Endothelial cell of umbilical vein (primary cell): ENCODE measurements around the gene NT5C1B. TPM values are rescaled to one million over a fixed set of nuclear protein-coding genes. Genes with fewer than 3 reads are reported as not detected.

Experiments
- BruUV-seq: library from RNA; stranded (reverse); fragments of 400-500 nt; replicated peaks from 2 replicates; lab custom pipeline; 2021; lab: Mats Ljungman, UMichigan
- CTCF ChIA-PET: fragments of 300-600, 350-600 bp; sonication (Branson Sonifier 250); formaldehyde crosslinking; loops from one replicate; lab custom pipeline; 2021; ENCODE audit warnings: antibody characterized with exemption, inconsistent platforms; lab: Charles Lee
- POLR2A ChIA-PET: fragments of 300-600, 350-600 bp; sonication (Branson Sonifier 250); formaldehyde crosslinking; loops from one replicate; lab custom pipeline; 2021; ENCODE audit warnings: antibody characterized with exemption, inconsistent platforms; lab: Charles Lee
- DNase-seq: peaks from one replicate; pipeline ENCODE4 v3.0.0-alpha.2; 2011; ENCODE audit warnings: low read depth, low spot score
- FAIRE-seq: peaks from 2 replicates; lab custom pipeline; 2011; peaks lifted over from hg19 to GRCh38; lab: Jason Lieb, UNC
- H2AFZ ChIP-seq: 2 replicates; pipeline ENCODE4 v1.6.0; 2012; ENCODE audit warnings: low read depth, low read length, control low read depth, inconsistent platforms
- H3K27ac ChIP-seq: 2 replicates; pipeline ENCODE4 v1.5.1; 2011; ENCODE audit warnings: low read depth, mild to moderate bottlenecking, control low read depth, low read length, moderate library complexity; ENCODE audit not compliant: insufficient read depth
- H3K27me3 ChIP-seq, 2 experiments: 2 replicates each; pipeline versions ENCODE4 v1.6.0 to v1.6.1; 2011; ENCODE audit warnings: low read length in 2 of 2, mixed read lengths in 1 of 2; ENCODE audit not compliant: control insufficient read depth in 2 of 2, insufficient read depth in 2 of 2
- H3K36me3 ChIP-seq, 2 experiments: 2 replicates in 1 of 2; 3 replicates in 1 of 2; pipeline ENCODE4 v1.5.1; 2011; ENCODE audit warnings: low read length in 2 of 2, mild to moderate bottlenecking in 1 of 2, moderate library complexity in 1 of 2; ENCODE audit not compliant: control insufficient read depth in 2 of 2, insufficient read depth in 2 of 2; ENCODE audit errors: extremely low read depth in 1 of 2
- H3K4me1 ChIP-seq: 3 replicates; pipeline ENCODE4 v1.5.1; 2011; ENCODE audit warnings: mild to moderate bottlenecking, low read length; ENCODE audit not compliant: control insufficient read depth, insufficient read depth; ENCODE audit errors: extremely low read depth
- H3K4me2 ChIP-seq: 2 replicates; pipeline ENCODE4 v1.6.1; 2011; ENCODE audit warnings: low read length, control low read depth, mixed read lengths; ENCODE audit not compliant: insufficient read depth
- H3K4me3 ChIP-seq, 3 experiments: fragments of 200-600 bp in 1 of 3; sonication (generic), shearing (Covaris generic) in 1 of 3; replicated peaks in 1 of 3; 2 replicates each; pipeline ENCODE4 v1.5.1; 2011 to 2016; ENCODE audit warnings: control low read depth in 3 of 3, low read length in 3 of 3, mild to moderate bottlenecking in 2 of 3, inconsistent platforms in 1 of 3, low read depth in 1 of 3, moderate library complexity in 1 of 3; ENCODE audit not compliant: insufficient read depth in 1 of 3
- H3K79me2 ChIP-seq: 2 replicates; pipeline ENCODE4 v1.6.0; 2012; ENCODE audit warnings: low read length, inconsistent platforms; ENCODE audit not compliant: control insufficient read depth, insufficient read depth
- H3K9ac ChIP-seq: replicated peaks from 2 replicates; pipeline ENCODE3; 2011; ENCODE audit warnings: low read length, control low read depth; ENCODE audit not compliant: insufficient read depth; ENCODE audit errors: extremely low read depth
- H3K9me1 ChIP-seq: replicated peaks from 3 replicates; pipeline ENCODE4 v1.6.0; 2011; ENCODE audit warnings: mild to moderate bottlenecking, low read length; ENCODE audit not compliant: control insufficient read depth, insufficient read depth; ENCODE audit errors: extremely low read depth
- H3K9me3 ChIP-seq: replicated peaks from 2 replicates; pipeline ENCODE4 v1.5.1; 2012; ENCODE audit warnings: low read length, inconsistent platforms; ENCODE audit not compliant: control insufficient read depth, insufficient read depth
- H4K20me1 ChIP-seq: replicated peaks from 2 replicates; pipeline ENCODE3; 2011; ENCODE audit warnings: mild to moderate bottlenecking, low read length; ENCODE audit not compliant: control insufficient read depth, insufficient read depth; ENCODE audit errors: extremely low read depth
- CTCF ChIP-seq, 2 donors: IDR thresholded peaks; 1 replicate in 1 of 2; 2 replicates in 1 of 2; pipeline ENCODE4 v1.5.1; 2011; ENCODE audit warnings: low read length in 2 of 2, mild to moderate bottlenecking in 2 of 2, moderate library complexity in 2 of 2, control low read depth in 1 of 2, inconsistent platforms in 1 of 2, low read depth in 1 of 2; ENCODE audit not compliant: insufficient read depth in 1 of 2; ENCODE audit errors: extremely low read depth in 1 of 2
- EZH2 ChIP-seq: IDR thresholded peaks from 2 replicates; pipeline ENCODE4 v1.6.1; 2012; ENCODE audit warnings: borderline replicate concordance, low read depth, mild to moderate bottlenecking, moderate library complexity, low read length, inconsistent platforms; ENCODE audit not compliant: severe bottlenecking
- GATA2 ChIP-seq: IDR thresholded peaks from 2 replicates; pipeline ENCODE4 v1.7.0; 2011; ENCODE audit warnings: low read depth, mild to moderate bottlenecking, moderate library complexity, mixed read lengths, low read length; ENCODE audit not compliant: insufficient read length, insufficient read depth
- JUN ChIP-seq: IDR thresholded peaks from 2 replicates; pipeline ENCODE4 v1.6.1; 2011; ENCODE audit warnings: borderline replicate concordance, low read depth; ENCODE audit not compliant: insufficient read length, insufficient read depth
- MAX ChIP-seq: IDR thresholded peaks from 2 replicates; pipeline ENCODE4 v1.6.1; 2011; ENCODE audit not compliant: insufficient read depth, insufficient read length
- MYC ChIP-seq: IDR thresholded peaks from one replicate; pipeline ENCODE4 v1.6.1; 2011; ENCODE audit warnings: mild to moderate bottlenecking, low read depth, low read length
- POLR2A ChIP-seq: IDR thresholded peaks from 2 replicates; pipeline ENCODE4 v1.6.1; 2012; ENCODE audit warnings: low read depth, mild to moderate bottlenecking, control low read depth, low read length
- POLR2AphosphoS5 ChIP-seq: IDR thresholded peaks from 2 replicates; pipeline ENCODE4 v1.6.1; 2012; ENCODE audit warnings: low read depth, mild to moderate bottlenecking, control low read depth, low read length, moderate library complexity; ENCODE audit not compliant: insufficient read depth
- dilution Hi-C: fragments of 300-500 bp; cut with MboI; formaldehyde crosslinking; loops from one replicate; pipeline ENCODE4 v1.15.0; 2019; ENCODE audit warnings: low sequenced_read_pairs; ENCODE audit not compliant: extremely low pct_ligation_motif_present
- intact Hi-C: fragments of 100-400 bp; cut with micrococcal nuclease; formaldehyde crosslinking; loops from one replicate; pipeline ENCODE4 v1.10.0; 2022
- polyA plus RNA-seq, 4 experiments: library from polyadenylated mRNA; depleted of rRNA in 3 of 4; stranded (reverse) in 3 of 4; unstranded in 1 of 4; fragments of >200 nt; gene quantifications; 2 replicates each; pipeline versions ENCODE4 v1.2.1 to v1.2.3, GENCODE V29; 2011 to 2012; ENCODE audit warnings: missing spikeins in 1 of 4
- total RNA-seq: library from RNA; stranded (reverse); gene quantifications from 2 replicates; pipeline ENCODE4 v1.2.3, GENCODE V29; 2021

NT5C1B gene
- total and polyA plus RNA-seq, 2 donors (not counting 3 experiments of a cell fraction or from before 2014, with no cell fraction given): not detected

GRCh38 chr2:18630941-18631340, 41.6 kb upstream of the NT5C1B start:
- Histone ChIP-seq H3K9me1 (no peaks in the 10 kb centered on the region), H3K27ac (no peak overlapping the region), H3K4me1 (peaks cover 4% of the 10 kb centered on the region), H3K79me2 (no peaks in the 10 kb centered on the region), H3K4me3 (no peak overlapping the region), H3K9ac (no peak overlapping the region), H3K36me3 (no peaks in the 10 kb centered on the region), H3K9me3 (no peaks in the 10 kb centered on the region), H2AFZ (no peak overlapping the region), H4K20me1 (no peaks in the 10 kb centered on the region), H3K27me3 (no peaks in the 10 kb centered on the region), H3K4me2 (no peak overlapping the region)
- no peak for TF ChIP-seq GATA2
- TF ChIP-seq MYC: no peak
- TF ChIP-seq POLR2AphosphoS5: no peak
- no peak for TF ChIP-seq POLR2A
- intact Hi-C loops (no loop called here), dilution Hi-C loops (no loop called here)
- DNase-seq: no peak
- BruUV-seq: no TSS peak
- POLR2A ChIA-PET: no interaction called here
- CTCF ChIA-PET: no interaction called here
- FAIRE-seq: no peak

- H3K4me1 ChIP-seq: peaks cover 4% of the 10 kb centered on the region
- no peak overlapping the region for H3K9ac ChIP-seq
- BruUV-seq: no TSS peak
- no peak overlapping the region for H3K4me2 ChIP-seq
- H3K27me3 ChIP-seq: no peaks in the 10 kb centered on the region
- POLR2A ChIA-PET: no interaction called here
- dilution Hi-C loops: no loop called here
- no peaks in the 10 kb centered on the region for H3K79me2 ChIP-seq
- DNase-seq (no peak), FAIRE-seq (no peak)
- H3K36me3 ChIP-seq: no peaks in the 10 kb centered on the region
- H2AFZ ChIP-seq: no peak overlapping the region
- no peaks in the 10 kb centered on the region for H4K20me1 ChIP-seq
- no peaks in the 10 kb centered on the region for H3K9me3 ChIP-seq
- no peak overlapping the region for H3K27ac ChIP-seq
- intact Hi-C loops: no loop called here
- H3K4me3 ChIP-seq: no peak overlapping the region
- H3K9me1 ChIP-seq: no peaks in the 10 kb centered on the region
- no peak for TF ChIP-seq MAX
- no peak for TF ChIP-seq CTCF (IDR thresholded peaks at IDR 0.05; ENCODE audit: extremely low read depth in 1 of 2, insufficient read depth in 1 of 2, low read depth in 1 of 2, low read length in 2 of 2)
- TF ChIP-seq JUN: no peak
- no peak for TF ChIP-seq GATA2
- TF ChIP-seq MYC: no peak
- TF ChIP-seq EZH2: no peak
- CTCF ChIA-PET: no interaction called here
Observed at GRCh38 chr2:18630541-18630940, 41.2 kb upstream of the NT5C1B start.
